Suppressor macrophage treated with lipopolysaccharide for 4 hours (primary cell): ENCODE data around the gene WDPCP.
"Not testable (repeated sequence)": the region's sequence is repeated elsewhere in the genome, so short reads cannot be mapped to it uniquely, and the experiment has no call there.

Source experiments
- DNase-seq: peaks from one replicate; pipeline ENCODE4 v3.0.0-alpha.2; 2020

Gene WDPCP

DNA sequence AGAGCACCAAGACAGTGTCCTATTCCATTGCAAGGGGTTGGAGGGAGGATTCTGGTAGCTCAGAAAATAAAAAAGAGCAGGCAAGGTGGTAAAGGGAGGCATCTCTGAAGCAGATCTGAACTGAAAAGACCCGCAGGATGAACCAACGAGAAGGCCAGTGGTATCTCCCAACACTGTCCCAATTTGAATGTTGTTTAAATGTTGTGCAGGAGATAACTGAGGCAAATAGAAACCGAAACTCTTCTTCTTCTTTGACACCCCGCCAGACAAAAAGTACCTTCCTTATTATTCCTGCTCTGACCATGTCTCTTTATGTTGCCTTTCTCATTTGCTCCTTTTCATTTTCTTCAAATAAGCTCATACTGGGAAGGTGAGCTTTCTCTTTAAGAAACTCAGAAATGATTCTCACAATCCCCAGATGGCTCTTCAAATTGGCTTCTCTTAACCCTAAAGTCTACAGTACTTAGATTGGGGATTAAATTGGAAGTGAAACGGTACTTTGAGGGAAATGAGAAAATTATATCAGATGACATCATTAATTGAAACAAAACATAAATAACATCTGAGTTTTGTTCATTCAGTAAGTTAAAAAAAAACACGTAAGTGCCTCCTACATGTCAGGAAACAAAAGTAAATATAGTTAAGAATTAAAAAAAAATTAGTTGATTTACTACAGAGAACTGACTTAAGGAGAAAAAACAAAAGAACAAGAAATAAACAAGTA is 143.6 kb downstream of the WDPCP start:
- DNase-seq, result no peak

DNA sequence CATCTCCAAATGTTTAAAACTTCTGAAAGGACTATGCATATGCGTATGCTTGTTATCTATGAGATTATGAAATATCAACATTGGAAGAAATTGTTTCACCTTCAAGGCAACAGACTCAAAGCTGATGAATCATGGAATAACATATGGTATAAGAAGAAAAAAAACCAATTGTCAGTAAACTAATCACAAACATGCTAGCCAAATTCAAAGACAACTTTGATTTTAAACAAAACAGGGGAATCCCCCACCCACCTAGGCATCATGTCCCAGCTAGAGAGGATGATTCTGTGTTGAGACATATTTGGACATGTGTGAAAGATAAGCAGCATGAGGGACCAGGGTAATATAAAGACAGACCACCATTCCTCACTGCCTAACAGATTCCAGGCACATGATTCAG is 147.7 kb downstream of the WDPCP start:
- DNase-seq, result no peak

DNA sequence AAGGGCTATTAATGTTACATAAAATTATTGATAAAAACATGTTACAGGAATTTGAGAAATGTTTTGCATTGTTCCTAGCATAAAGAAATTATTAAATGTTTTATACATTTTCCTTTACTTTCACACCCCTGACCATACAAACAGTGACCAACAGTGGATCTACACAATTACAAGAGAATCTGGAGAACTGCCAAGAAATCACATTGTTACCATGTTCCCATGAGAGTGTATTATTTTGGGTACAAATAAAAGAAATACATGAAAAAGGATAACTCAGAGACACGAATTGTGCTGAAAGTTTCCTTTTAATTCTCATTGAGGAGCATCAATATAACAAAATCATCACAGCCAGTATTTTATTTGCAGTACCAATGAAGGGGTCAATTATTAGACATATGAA is 150.1 kb downstream of the WDPCP start:
- no peak for DNase-seq

DNA sequence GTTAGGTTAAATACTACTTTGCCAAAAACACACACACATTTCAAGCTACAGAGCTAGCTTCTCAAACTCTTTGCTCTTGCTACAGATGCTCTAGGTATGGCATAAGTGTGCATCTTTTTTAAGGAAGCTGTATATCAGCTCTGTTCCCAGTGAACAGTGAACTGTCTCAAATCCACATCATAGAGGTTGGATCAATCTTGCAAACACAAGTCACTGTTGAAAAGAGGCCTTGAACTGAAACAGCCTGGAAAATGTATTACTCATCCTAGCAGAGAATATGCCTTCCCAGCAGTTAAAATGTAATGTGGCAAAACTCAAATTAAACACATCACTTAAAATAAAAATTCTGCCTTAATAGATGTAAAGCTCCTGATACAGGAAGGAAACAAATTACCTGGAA is 151.8 kb downstream of the WDPCP start:
- DNase-seq, result no peak

DNA sequence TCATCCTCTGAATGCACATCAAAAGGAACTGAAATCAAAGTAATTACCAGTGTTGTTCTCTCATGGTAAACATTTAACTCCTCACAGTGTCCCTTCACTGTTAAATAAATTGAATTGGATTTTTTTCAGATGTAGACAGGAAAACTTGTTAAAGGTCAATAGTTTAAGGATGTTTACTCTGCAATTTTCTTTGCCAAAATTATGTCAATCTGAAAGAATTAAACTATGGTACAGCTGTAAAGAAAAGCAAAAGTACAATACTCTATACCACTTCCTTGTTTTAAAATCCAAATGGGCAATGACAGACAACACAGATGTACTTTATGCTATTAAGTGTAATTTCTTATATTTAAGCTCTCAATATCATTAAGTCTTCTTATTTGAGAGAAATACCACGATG is 153.2 kb downstream of the WDPCP start:
- DNase-seq, result no peak

DNA sequence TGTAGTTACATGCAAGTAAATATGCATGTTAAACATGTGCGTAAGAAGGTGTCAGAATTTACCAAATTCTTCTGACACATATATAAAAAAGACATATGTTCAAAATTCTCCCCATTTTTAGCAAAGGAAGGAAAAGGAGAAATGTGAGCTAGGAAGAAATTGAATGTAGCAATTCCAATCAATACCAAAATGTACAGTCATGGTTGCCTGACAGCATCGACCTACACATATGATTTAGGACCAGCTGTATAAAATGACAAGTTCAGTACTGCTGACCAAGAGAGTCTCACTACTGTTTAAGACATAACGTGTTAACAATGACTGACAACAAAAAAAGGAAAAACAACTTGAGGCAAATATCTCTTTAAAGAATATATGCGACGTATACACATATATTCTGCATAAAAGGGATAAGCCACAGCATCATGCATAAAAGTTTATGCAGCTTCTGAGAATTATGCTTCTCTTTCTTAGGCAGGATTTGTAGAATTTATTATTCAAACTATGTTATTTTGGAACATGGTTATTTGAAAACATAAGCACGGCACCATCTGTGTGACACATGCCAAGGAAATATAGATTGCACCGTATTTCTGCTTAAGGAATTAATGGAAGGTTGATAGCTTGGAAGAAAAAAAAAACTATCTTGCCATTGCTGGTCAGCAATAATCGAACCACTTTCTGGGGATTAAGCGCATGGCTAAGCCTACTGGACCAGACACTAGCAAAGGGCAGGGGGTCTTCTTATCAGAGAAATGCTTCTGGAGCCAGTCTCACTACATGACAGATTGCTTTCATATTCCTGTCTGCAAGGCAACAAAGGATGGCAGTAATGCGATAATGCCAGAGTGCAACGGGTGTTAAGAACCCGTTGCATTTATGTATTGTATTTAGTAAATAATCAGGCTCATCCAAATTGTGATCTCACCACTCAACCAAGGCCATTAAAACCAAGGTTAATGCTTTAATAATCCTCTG is 154.0 kb downstream of the WDPCP start:
- DNase-seq, result no peak

DNA sequence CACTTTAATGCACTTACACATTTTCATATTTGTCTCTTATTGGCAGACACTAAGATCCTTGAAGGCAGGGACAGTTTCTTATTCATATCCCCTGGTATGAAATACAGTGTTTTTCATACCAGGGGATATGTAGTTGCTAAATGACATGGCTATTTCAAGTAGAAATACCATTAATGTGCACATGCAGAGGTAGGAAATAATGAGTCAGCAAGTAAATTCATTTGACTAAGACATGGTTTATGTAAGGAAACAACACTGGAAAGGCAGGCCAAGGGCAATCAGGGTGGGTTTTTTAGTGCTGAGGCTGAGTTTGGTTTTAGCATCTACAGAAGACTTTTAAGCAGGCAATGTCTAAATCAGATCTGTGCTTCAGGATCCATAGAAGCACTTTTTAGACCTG is 155.9 kb downstream of the WDPCP start:
- DNase-seq, result no peak

DNA sequence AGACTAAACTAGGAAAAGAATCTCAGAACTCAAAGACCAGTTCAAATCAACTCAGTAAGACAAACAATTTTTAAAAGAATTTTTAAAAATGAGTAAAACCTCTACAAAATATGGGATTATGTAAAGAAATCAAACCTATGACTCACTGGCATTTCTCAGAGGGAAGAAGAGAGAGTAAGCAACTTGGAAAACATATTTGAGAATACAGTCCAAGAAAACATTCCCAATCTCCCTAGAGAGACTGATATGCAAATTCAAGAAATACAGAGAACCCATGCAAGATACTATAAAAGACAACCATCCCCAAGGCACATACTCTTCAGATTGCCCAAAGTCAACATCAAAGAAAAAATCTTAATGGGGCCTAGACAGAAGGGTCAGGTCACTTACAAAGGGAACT is 162.7 kb downstream of the WDPCP start:
- DNase-seq, result no peak

DNA sequence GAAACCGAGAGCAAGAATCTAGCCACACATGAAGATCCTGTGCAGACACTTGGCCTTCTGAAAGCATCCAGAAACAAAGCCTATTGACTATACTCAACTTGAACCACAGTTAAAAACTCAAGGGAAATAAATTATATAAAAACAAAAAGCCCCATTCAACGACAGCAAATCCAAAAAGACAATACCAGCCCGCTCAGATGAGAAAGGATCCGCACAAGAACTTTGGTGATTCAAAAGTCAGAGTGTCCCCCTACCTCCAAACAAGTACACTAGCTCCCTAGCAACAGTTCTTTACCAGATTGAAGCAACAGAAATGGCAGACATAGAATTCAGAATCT is 163.2 kb downstream of the WDPCP start:
- no peak for DNase-seq

DNA sequence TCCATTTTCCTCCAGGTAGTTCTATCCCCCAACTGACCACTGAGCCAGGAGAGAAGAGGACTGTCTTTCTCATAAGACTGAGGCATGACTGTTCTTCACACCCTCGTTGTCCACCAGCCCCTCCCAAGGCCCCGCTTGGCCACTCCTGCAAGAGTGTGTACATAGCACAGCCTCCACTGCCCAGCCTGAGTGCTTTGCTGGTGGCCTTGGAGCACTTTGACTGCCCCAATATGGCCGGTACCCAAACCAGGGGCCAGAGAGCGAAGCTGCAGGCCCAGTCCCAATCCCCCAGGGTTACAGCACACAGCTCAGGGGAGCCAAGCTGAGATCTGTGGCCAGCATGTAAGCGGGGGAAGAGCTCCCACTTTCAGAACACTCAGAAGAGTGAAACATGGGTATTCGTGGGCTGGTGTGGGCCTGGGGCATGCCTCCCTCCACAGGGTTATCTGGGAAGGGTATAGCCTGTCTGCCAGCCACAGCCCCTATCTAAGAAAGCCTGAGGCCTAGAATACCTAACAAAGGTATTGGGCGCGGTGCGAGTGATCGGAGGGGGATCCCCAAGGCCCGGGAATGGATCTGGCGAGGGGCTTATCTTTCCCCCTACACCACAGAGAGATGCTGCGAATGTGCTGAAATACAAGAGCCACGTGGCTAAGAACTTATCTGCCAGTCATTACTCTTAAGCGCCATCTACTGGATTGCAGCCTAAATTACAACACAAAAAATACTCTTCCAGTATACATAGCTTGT is 163.8 kb downstream of the WDPCP start:
- DNase-seq, result peak; percentile 70

DNA sequence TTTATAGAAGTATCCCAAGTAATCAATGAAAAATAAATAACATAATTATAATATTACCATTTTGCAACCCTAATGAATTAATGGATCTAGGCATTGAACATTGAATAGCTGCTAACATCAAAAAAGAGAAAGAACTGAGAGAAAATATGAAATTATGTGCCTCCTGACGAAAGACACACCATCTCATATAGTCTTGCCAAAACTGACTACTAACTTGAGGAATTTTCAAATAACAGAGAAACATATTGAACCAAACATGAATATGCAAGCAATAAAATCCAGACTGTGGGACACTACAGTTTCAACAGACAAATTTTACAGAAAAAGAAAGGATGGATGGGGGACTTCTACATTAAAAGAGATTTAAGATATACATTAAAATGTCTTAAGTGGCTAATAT is 165.7 kb downstream of the WDPCP start:
- DNase-seq, result no peak

DNA sequence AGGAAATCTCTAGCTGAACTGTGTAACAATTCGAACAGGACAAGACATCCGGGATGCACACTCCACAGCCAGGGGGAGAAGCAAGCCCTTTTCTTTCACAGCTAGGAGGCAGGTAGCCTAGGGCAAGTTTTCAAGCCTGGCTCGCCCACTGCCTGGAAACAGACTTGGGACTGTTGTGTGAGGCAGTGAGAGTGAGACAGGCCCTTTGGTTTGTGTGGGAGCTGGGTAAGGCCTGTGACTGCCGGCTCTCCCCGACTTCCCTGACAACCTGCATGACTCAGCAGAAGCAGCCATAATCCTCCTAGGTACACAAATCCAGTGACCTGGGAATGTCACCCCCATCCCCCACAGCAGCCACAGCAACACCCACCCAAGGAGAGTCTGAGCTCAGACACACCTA is 179.7 kb downstream of the WDPCP start:
- no peak for DNase-seq

DNA sequence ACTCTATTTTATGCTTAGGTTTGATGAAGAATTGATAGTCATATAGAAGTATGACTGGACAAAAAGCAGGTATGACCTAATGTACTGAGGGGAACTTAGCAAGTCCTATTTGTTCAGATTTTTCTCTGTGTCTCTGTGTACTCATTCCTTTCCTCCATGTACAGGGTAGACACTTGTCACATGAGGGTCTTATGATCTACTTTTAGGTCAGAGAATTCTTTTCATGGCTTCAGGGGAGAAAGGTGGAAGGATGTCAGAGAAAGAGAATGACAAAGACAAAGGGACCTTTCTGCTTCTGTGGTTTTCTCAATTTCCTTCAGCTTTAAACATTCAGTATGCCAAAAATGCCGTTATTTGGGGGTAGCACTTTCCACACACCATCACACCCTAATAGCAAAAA is 181.6 kb downstream of the WDPCP start:
- DNase-seq, result no peak

DNA sequence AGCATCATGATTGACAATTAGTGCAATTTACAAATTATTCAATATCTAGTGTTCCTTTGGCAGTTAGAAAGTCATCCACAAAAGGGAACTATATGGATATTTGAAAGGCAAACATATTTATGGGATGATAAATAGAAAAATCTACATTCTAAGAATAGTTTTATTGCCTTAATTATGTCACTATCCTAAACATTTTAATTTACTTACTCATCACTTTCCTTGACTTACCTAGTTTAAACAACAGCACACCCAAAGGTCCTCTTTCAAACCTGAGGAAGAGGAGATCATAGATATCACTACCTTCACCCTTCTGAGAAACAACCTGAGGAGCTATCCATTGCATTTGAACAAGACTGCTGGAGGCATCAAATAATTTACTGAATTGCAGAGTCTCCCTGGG is 184.5 kb downstream of the WDPCP start:
- DNase-seq, result no peak

DNA sequence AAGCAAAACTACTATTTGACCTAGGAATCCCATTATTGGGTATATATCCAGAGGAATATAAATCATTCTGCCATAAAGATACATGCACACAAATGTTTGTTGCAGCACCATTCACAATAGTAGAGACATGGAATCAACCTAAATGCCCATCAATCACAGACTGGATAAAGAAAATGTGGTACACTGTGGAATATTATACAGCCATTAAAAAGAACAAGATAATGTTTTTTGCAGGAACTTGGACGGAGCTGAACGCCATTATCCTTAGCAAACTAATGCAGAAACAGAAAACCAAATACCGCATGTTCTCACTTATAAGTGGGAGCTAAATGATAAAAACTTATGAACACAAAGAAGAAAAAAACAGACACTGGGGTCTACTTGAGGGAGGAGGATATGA is 185.4 kb downstream of the WDPCP start:
- not testable (repeated sequence) for DNase-seq

DNA sequence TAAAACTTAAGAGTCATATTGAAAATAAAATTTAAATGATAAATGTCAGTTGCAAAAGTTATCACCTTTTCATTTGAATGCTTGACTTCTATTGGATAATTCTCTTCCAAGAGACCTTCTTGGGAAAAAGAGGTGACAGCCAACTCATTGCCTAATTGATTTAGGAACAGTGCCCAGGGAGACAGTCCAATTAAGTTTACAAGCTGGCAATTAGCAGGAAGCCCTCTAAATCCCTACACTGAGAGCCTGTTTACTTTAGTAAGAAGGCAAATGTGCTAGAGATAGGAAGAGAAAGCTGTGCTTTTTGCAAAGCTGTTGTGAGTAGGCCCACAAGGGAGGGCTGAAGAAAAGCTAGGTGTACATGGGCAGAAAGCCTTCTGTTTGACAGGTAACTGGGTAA is 189.1 kb downstream of the WDPCP start:
- no peak for DNase-seq

DNA sequence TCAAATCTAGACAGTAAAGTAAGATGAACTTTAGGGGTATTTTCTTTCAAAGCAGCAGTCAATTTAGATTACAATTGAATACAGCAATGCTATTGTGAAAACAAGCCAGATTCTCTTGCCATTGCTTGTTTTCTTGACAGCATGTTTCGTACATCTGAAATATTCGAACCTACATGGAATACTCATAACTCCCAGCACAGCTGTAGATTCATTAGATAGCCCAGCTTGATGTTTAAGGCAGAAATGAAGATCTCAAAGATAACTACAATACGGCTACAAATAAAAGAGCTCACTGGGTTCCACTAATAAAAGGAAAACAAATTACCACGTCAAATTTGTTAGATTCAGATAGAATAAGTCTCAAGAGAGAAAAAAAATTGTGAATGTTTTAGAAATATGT is 208.8 kb downstream of the WDPCP start:
- DNase-seq, result no peak

DNA sequence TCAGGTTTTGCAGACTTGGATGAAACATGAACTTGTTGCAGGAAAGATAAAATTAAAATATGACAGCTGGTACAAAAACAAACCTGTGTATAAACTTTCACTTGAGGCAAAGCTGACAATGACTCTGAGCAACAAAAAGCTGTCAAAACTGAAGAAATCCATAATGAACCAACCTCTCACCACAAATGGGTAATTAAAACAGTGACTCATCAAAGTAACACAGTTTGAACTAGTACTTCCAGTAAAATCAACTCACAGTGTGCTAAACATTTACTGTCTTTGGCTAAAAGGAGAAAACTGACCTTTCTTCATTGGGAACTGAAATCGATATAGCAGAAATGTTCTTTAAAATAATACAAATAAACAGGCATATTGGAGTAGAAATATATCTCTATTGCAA is 209.7 kb downstream of the WDPCP start:
- DNase-seq, result no peak

DNA sequence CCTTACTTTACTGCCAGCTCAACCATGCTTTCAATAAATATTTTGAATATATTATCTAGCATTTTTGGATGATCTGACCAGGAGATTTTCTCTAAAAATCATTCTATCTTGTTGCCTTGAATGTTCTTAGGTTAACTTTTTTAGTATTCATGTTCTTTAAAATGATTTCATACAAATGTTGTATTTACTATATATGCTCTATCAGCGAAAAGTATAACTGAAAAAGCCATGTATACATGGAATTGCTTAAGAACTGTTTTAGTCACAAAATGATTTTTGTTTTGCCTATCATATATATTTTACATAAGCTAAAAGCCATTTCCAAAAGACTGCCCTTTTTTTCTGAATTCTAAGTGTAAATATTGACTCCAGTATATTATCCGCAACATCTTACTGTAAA is 213.9 kb downstream of the WDPCP start:
- DNase-seq, result no peak

DNA sequence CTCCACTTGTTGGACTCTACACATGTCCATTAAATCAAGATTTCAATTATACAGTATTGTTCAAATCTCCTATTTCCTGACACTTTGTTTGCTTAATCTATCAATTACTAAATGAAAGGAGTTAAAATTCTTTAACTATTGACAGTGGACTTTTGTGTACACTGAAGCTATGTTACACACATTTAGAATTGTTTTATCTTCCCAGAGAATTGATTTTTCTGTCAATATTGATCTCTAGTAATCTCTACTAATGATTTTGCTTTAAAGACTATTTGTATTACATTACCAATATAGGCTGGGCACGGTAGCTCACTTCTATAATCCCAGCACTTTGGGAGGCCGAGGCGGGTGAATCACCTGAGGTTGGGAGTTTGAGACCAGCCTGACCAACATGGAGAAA is 215.7 kb downstream of the WDPCP start:
- no peak for DNase-seq

DNA sequence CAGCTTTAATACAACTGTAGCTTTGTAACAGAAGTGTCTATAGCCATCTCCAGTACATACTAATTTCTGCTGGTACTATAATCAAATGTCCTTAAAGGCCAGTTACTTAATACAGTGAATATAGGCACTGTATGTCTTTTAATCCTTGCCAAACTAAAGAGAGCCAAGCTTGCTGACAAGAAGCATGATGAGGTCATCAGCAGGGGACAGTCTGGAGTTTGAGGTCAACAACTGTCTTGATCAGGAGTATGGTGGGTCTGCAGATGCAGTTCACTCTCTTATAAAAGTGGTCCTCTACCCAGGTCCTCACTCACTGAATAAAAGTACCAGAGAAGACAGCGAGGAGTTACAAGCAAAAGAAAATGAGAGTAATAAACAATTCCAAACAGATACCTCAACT is 219.1 kb downstream of the WDPCP start:
- no peak for DNase-seq

DNA sequence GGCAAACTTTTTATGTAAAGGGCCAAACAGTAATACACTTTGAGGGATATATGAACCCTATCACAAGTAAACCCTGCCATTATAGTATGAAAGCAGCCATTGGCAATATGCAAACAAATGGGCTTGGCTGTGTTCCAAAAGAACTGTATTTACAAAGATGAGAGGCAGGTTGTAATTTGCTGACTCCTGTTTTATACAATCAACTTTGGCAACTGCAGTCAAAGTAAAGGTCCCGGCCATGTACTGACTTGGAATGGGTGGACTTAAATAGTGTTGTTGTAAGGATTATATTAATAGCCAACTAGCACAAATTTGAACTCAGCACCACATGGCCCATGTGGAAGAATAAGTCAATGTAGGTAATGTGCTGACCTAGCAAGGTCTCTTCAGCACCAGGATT is 223.4 kb downstream of the WDPCP start:
- no peak for DNase-seq

DNA sequence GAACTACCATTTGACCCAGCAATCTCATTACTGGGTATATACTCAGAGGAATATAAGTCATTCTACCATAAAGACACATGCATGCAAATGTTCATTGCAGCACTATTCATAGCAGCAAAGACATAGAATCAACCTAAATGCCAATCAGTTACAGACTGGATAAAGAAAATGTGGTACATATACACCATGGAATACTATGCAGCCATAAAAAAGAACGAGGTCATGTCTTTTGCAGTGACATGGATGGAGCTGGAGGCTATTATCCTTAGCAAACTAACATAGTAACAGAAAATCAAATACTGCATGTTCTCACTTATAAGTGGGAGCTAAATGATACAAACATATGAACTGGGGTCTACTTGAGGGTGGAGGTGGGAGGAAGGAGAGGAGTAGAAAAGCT is 230.6 kb downstream of the WDPCP start:
- not testable (repeated sequence) for DNase-seq

DNA sequence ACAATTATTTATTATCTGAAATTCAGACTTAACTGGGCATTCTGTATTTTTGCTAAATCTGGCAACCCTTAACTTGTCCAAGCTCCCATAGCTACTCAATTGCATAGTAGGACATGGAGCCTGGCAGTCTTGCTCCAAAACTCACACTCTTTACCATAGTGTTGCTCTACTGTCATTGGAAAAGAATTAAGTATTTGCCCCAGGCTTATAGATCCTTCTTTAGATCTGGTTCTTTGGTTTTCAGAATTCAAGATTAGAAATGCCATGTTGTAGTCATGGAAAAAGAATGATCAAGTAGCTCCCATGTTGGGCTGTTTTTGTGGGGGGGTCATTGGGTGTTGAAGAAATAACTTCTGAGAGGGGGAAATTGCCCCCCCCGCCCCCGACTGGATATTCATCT is 240.9 kb downstream of the WDPCP start:
- no peak for DNase-seq
